HCT116 (cell line): ENCODE data around the gene ARMH1. TPM values are rescaled to one million over a fixed set of nuclear protein-coding genes. Genes with fewer than 3 reads are reported as not detected.

ENCODE experiments used
- ATAC-seq: fragments of 200-7000 bp; cut with Tn5 transposase; 2 replicates; pipeline ENCODE4 v1.9.1; 2020; ENCODE audit warnings: mild to moderate bottlenecking, moderate library complexity
- BruUV-seq: library from RNA; stranded (reverse); fragments of 400-500 nt; replicated peaks from 2 replicates; lab custom pipeline; 2021; lab: Mats Ljungman, UMichigan
- CTCF ChIA-PET: fragments of 300-600 bp; sonication (Branson Sonifier 250); formaldehyde crosslinking; loops from one replicate; lab custom pipeline; 2021; ENCODE audit warnings: antibody characterized with exemption; lab: Charles Lee
- POLR2A ChIA-PET: fragments of 300-600, 350-600 bp; sonication (Branson Sonifier 250); formaldehyde crosslinking; loops from one replicate; lab custom pipeline; 2021; ENCODE audit warnings: antibody characterized with exemption; lab: Charles Lee
- RAD21 ChIA-PET, 2 experiments: fragments of 300-600 bp; sonication (Branson Sonifier 250); formaldehyde crosslinking; loops; one replicate each; lab custom pipeline; 2023; ENCODE audit warnings: low total read pairs in 2 of 2; ENCODE audit not compliant: uncharacterized antibody in 2 of 2, unreplicated experiment in 2 of 2, low non-redundant PET in 1 of 2; lab: Charles Lee
- DNase-seq: peaks from one replicate; pipeline ENCODE4 v3.0.0-alpha.2; 2010; ENCODE audit warnings: low read depth, low spot score
- H2AFZ ChIP-seq: fragments of 200-600 bp; shearing (Covaris generic), sonication (generic); 2 replicates; pipeline ENCODE4 v1.6.1; 2017; ENCODE audit warnings: low read depth, mixed run types, mixed read lengths, antibody characterized with exemption, low read length; ENCODE audit not compliant: poor library complexity, severe bottlenecking
- H3K27ac ChIP-seq: 2 replicates; pipeline ENCODE4 v1.5.1; 2012; ENCODE audit warnings: low read depth, low read length
- H3K27me3 ChIP-seq: fragments of 200-600 bp; sonication (generic); 2 replicates; pipeline ENCODE4 v1.6.1; 2016; ENCODE audit warnings: mixed run types, low read length, mixed read lengths; ENCODE audit not compliant: insufficient read depth
- H3K36me3 ChIP-seq, 2 experiments: fragments of 200-500 bp in 1 of 2; fragments of 200-600 bp in 1 of 2; sonication (Bioruptor generic) in 1 of 2; sonication (generic) in 1 of 2; 2 replicates each; pipeline versions ENCODE4 v1.5.1 to v1.6.1; 2014 to 2016; ENCODE audit warnings: low read length in 2 of 2, inconsistent platforms in 1 of 2, mixed read lengths in 1 of 2, mixed run types in 1 of 2; ENCODE audit not compliant: insufficient read depth in 2 of 2, control insufficient read depth in 1 of 2
- H3K4me1 ChIP-seq, 2 experiments: fragments of 200-600 bp in 1 of 2; sonication (generic) in 1 of 2; 2 replicates each; pipeline versions ENCODE4 v1.5.1 to v1.6.1; 2012 to 2017; ENCODE audit warnings: low read length in 2 of 2, inconsistent platforms in 1 of 2, mild to moderate bottlenecking in 1 of 2, mixed read lengths in 1 of 2, mixed run types in 1 of 2, moderate library complexity in 1 of 2; ENCODE audit not compliant: insufficient read depth in 2 of 2, control insufficient read depth in 1 of 2
- H3K4me2 ChIP-seq: fragments of 200-600 bp; sonication (generic); 2 replicates; pipeline ENCODE4 v1.6.1; 2017; ENCODE audit warnings: mixed run types, low read length, mixed read lengths
- H3K4me3 ChIP-seq, 2 experiments: fragments of 200-600 bp in 1 of 2; sonication (generic) in 1 of 2; replicated peaks in 1 of 2; 2 replicates each; pipeline ENCODE4 v1.5.1; 2011 to 2016; ENCODE audit warnings: low read length in 2 of 2, control low read depth in 1 of 2, low read depth in 1 of 2, mild to moderate bottlenecking in 1 of 2, mixed read lengths in 1 of 2, mixed run types in 1 of 2
- H3K79me2 ChIP-seq: fragments of 200-600 bp; sonication (generic); 2 replicates; pipeline ENCODE4 v1.6.1; 2017; ENCODE audit warnings: mild to moderate bottlenecking, mixed run types, low read length, moderate library complexity, mixed read lengths; ENCODE audit not compliant: insufficient read depth
- H3K9ac ChIP-seq: fragments of 200-600 bp; sonication (generic); 2 replicates; pipeline ENCODE4 v1.6.1; 2016; ENCODE audit warnings: low read length, mixed read lengths
- H3K9me2 ChIP-seq: fragments of 200-600 bp; sonication (generic), shearing (Covaris generic); 2 replicates; pipeline ENCODE4 v1.6.1; 2017; ENCODE audit warnings: mixed run types, mild to moderate bottlenecking, moderate library complexity; ENCODE audit not compliant: insufficient read depth
- H3K9me3 ChIP-seq, 2 experiments: fragments of 200-500 bp in 1 of 2; fragments of 200-600 bp in 1 of 2; sonication (Bioruptor generic) in 1 of 2; sonication (generic) in 1 of 2; 2 replicates each; pipeline ENCODE4 v1.6.1; 2014 to 2017; ENCODE audit warnings: low read length in 2 of 2, mixed read lengths in 2 of 2, inconsistent platforms in 1 of 2, low read depth in 1 of 2, mild to moderate bottlenecking in 1 of 2, mixed run types in 1 of 2, moderate library complexity in 1 of 2; ENCODE audit not compliant: control insufficient read depth in 1 of 2, insufficient read depth in 1 of 2
- H4K20me1 ChIP-seq: fragments of 200-600 bp; sonication (generic), shearing (Covaris generic); 2 replicates; pipeline ENCODE4 v1.6.1; 2017; ENCODE audit warnings: mixed run types, mild to moderate bottlenecking, moderate library complexity; ENCODE audit not compliant: insufficient read depth
- ATF3 ChIP-seq: IDR thresholded peaks from 2 replicates; pipeline ENCODE4 v1.6.1; 2012
- CBX3 ChIP-seq: IDR thresholded peaks from 2 replicates; pipeline ENCODE4 v1.6.1; 2012; ENCODE audit warnings: low read depth
- CEBPB ChIP-seq: IDR thresholded peaks from 2 replicates; pipeline ENCODE4 v1.6.1; 2012; ENCODE audit warnings: low read depth
- EGR1 ChIP-seq: IDR thresholded peaks from 2 replicates; pipeline ENCODE4 v1.6.1; 2012; ENCODE audit warnings: low read depth
- ELF1 ChIP-seq: IDR thresholded peaks from 2 replicates; pipeline ENCODE4 v1.6.1; 2012; ENCODE audit warnings: low read depth, borderline replicate concordance
- EZH2phosphoT487 ChIP-seq: fragments of 200-600 bp; IDR thresholded peaks from 2 replicates; pipeline ENCODE4 v1.6.1; 2018; ENCODE audit warnings: antibody characterized with exemption, borderline replicate concordance
- FOSL1 ChIP-seq: IDR thresholded peaks from 2 replicates; pipeline ENCODE4 v1.6.1; 2012; ENCODE audit warnings: low read depth
- JUND ChIP-seq: IDR thresholded peaks from 2 replicates; pipeline ENCODE4 v1.6.1; 2012
- MAX ChIP-seq: IDR thresholded peaks from 2 replicates; pipeline ENCODE4 v1.6.1; 2012
- POLR2A ChIP-seq: IDR thresholded peaks from 2 replicates; pipeline ENCODE4 v1.7.0; 2011; ENCODE audit warnings: borderline replicate concordance; ENCODE audit not compliant: insufficient read depth, insufficient read length; ENCODE audit errors: extremely low read depth
- POLR2AphosphoS5 ChIP-seq: IDR thresholded peaks from 2 replicates; pipeline ENCODE4 v1.6.1; 2011; ENCODE audit warnings: mild to moderate bottlenecking, low read depth, low read length, moderate library complexity
- RAD21 ChIP-seq: IDR thresholded peaks from 2 replicates; pipeline ENCODE4 v1.6.1; 2012; ENCODE audit warnings: low read depth, mild to moderate bottlenecking
- SIN3A ChIP-seq: IDR thresholded peaks from 2 replicates; pipeline ENCODE4 v1.6.1; 2012; ENCODE audit warnings: low read depth
- SP1 ChIP-seq: IDR thresholded peaks from 2 replicates; pipeline ENCODE4 v1.6.1; 2012; ENCODE audit warnings: low read depth
- SRF ChIP-seq: IDR thresholded peaks from 2 replicates; pipeline ENCODE4 v1.6.1; 2012; ENCODE audit warnings: low read depth
- TCF7L2 ChIP-seq: IDR thresholded peaks from 2 replicates; pipeline ENCODE4 v1.7.0; 2011; ENCODE audit warnings: borderline replicate concordance, inconsistent platforms; ENCODE audit not compliant: insufficient read depth, insufficient read length; ENCODE audit errors: extremely low read depth
- YY1 ChIP-seq: IDR thresholded peaks from 2 replicates; pipeline ENCODE4 v1.6.1; 2011; ENCODE audit warnings: low read length, low read depth, moderate library complexity, mild to moderate bottlenecking; ENCODE audit not compliant: insufficient replicate concordance; ENCODE audit errors: extremely low read depth
- ZBTB33 ChIP-seq: IDR thresholded peaks from 2 replicates; pipeline ENCODE4 v1.6.1; 2011; ENCODE audit warnings: mild to moderate bottlenecking, low read length, moderate library complexity; ENCODE audit not compliant: insufficient replicate concordance; ENCODE audit errors: extremely low read depth
- ZFX ChIP-seq: fragments of 450-650 bp; IDR thresholded peaks from 2 replicates; pipeline ENCODE4 v1.6.1; 2017
- ZNF274 ChIP-seq: fragments of 200-500 bp; sonication (Bioruptor generic); IDR thresholded peaks from 2 replicates; pipeline ENCODE4 v1.6.1; 2014; ENCODE audit warnings: mild to moderate bottlenecking, low read depth, low read length, inconsistent platforms
- intact Hi-C: fragments of 100-400 bp; cut with micrococcal nuclease; formaldehyde crosslinking; loops from 2 replicates; pipeline ENCODE4 v1.10.0; 2022
- total RNA-seq: library from RNA; stranded (reverse); gene quantifications from one replicate; pipeline ENCODE4 v1.2.1, GENCODE V29; 2021; ENCODE audit not compliant: unreplicated experiment

Gene ARMH1
- total RNA-seq, 1 experiment from 2014 or later = 3.2 TPM

- BruUV-seq = no TSS peak
- Histone ChIP-seq H3K4me1 (no peaks in the 10 kb centered on the region), H4K20me1 (no peaks in the 10 kb centered on the region), H3K27ac (no peak overlapping the region), H3K9me3 (no peaks in the 10 kb centered on the region), H3K27me3 (no peaks in the 10 kb centered on the region), H3K9ac (no peak overlapping the region), H2AFZ (no peak overlapping the region), H3K4me2 (no peak overlapping the region), H3K4me3 (no peak overlapping the region), H3K36me3 (no peaks in the 10 kb centered on the region), H3K9me2 (no peaks in the 10 kb centered on the region), H3K79me2 (no peaks in the 10 kb centered on the region)
- RAD21 ChIA-PET = interaction anchor here in 1 of 2 experiments (0.6 kb wide), 1 partner anchor 184 kb away, joined by 3 read pairs; no protein-coding TSS in a partner anchor
- ATAC-seq (no peak), DNase-seq (no peak)
- intact Hi-C loops = loop anchor here (10.0 kb wide), 1 partner anchor 555 kb away; no protein-coding TSS in a partner anchor
- TF ChIP-seq SP1 (no peak), ELF1 (no peak), FOSL1 (no peak), MAX (no peak)
- CTCF ChIA-PET = no interaction called here
- POLR2A ChIA-PET = no interaction called here
These were observed 14.9 kb upstream of the ARMH1 start for GRCh38 chr1:44659566-44659965.

GRCh38 chr1:44660176-44660575 lies 14.3 kb upstream of the ARMH1 start:
- DNase-seq (no peak), ATAC-seq (no peak)
- no peak for TF ChIP-seq YY1
- TF ChIP-seq SRF = no peak
- no peak for TF ChIP-seq POLR2A
- no peak for TF ChIP-seq FOSL1
- TF ChIP-seq RAD21 = no peak
- no peak for TF ChIP-seq TCF7L2
- no peak for TF ChIP-seq JUND
- no peak for TF ChIP-seq SP1
- TF ChIP-seq MAX = no peak
- no peak for TF ChIP-seq CEBPB
- no peak for TF ChIP-seq ZBTB33
- TF ChIP-seq EGR1 = no peak
- no peak for TF ChIP-seq EZH2phosphoT487
- TF ChIP-seq ZFX = no peak
- TF ChIP-seq ATF3 = no peak
- TF ChIP-seq ELF1 = no peak
- TF ChIP-seq POLR2AphosphoS5 = no peak
- TF ChIP-seq CBX3 = no peak
- no peak for TF ChIP-seq SIN3A
- no peak for TF ChIP-seq ZNF274
- Histone ChIP-seq H3K4me1 (no peaks in the 10 kb centered on the region), H3K9ac (no peak overlapping the region), H3K4me2 (no peak overlapping the region), H3K4me3 (no peak overlapping the region), H3K27ac (no peak overlapping the region), H3K9me3 (no peaks in the 10 kb centered on the region), H3K9me2 (no peaks in the 10 kb centered on the region), H3K36me3 (no peaks in the 10 kb centered on the region), H2AFZ (no peak overlapping the region), H3K79me2 (no peaks in the 10 kb centered on the region), H3K27me3 (no peaks in the 10 kb centered on the region), H4K20me1 (no peaks in the 10 kb centered on the region)
- BruUV-seq = no TSS peak
- ChIA-PET RAD21 (no interaction called here), POLR2A (interaction anchor here (1.4 kb wide), 1 partner anchor 14 kb away, joined by 3 read pairs; the partner anchor contains the start of genes ARMH1 and TMEM53), CTCF (no interaction called here)
- intact Hi-C loops = no loop called here
